GM12878 (cell line): ENCODE measurements around the gene BBS9. TPM values are rescaled to one million over a fixed set of nuclear protein-coding genes. Genes with fewer than 3 reads are reported as not detected.

ENCODE experiments used
- ATAC-seq: fragments of 200-7000 bp; cut with Tn5 transposase; 3 replicates; pipeline ENCODE4 v1.9.1; 2020; ENCODE audit warnings: mild to moderate bottlenecking, moderate library complexity
- BruUV-seq: library from RNA; stranded (reverse); fragments of 400-500 nt; replicated peaks from 2 replicates; lab custom pipeline; 2021; lab: Mats Ljungman, UMichigan
- CTCF ChIA-PET: fragments of 300-600 bp; sonication (Branson Sonifier 250); formaldehyde crosslinking; extraction: SDS; loops from one replicate; lab custom pipeline; 2021; ENCODE audit warnings: inconsistent platforms; lab: Yijun Ruan, JAX
- POLR2A ChIA-PET: fragments of 350-600 bp; formaldehyde crosslinking; extraction: SDS; loops from one replicate; lab custom pipeline; 2021; ENCODE audit warnings: inconsistent platforms; lab: Charles Lee
- RAD21 ChIA-PET: fragments of 300-600 bp; sonication (Branson Sonifier 250); formaldehyde crosslinking; loops from one replicate; lab custom pipeline; 2023; ENCODE audit warnings: antibody characterized with exemption; ENCODE audit not compliant: unreplicated experiment; lab: Charles Lee
- SMC1A ChIA-PET: fragments of 300-600 bp; sonication (Branson Sonifier 250); formaldehyde crosslinking; loops from one replicate; lab custom pipeline; 2023; ENCODE audit not compliant: unreplicated experiment, uncharacterized antibody; lab: Charles Lee
- DNase-seq: peaks from one replicate; pipeline ENCODE4 v3.0.0-alpha.2; 2011; ENCODE audit warnings: low read depth, low spot score
- FAIRE-seq: peaks from 3 replicates; lab custom pipeline; 2011; peaks lifted over from hg19 to GRCh38; lab: Jason Lieb, UNC
- H2AFZ ChIP-seq: 2 replicates; pipeline ENCODE4 v1.6.0; 2011; ENCODE audit warnings: low read depth, low read length, control low read depth; ENCODE audit not compliant: control insufficient read depth
- H3K27ac ChIP-seq: 2 replicates; pipeline ENCODE4 v1.5.1; 2011; ENCODE audit warnings: control low read depth; ENCODE audit not compliant: control insufficient read depth, insufficient read depth
- H3K27me3 ChIP-seq, 2 experiments: replicated peaks in 1 of 2; 2 replicates each; pipeline versions ENCODE4 v1.6.0 to v1.6.1; 2011; ENCODE audit warnings: low read length in 1 of 2; ENCODE audit not compliant: control insufficient read depth in 2 of 2, insufficient read depth in 2 of 2
- H3K36me3 ChIP-seq, 2 experiments: 2 replicates each; pipeline ENCODE4 v1.5.1; 2011; ENCODE audit warnings: low read length in 1 of 2; ENCODE audit not compliant: control insufficient read depth in 2 of 2, insufficient read depth in 2 of 2
- H3K4me1 ChIP-seq: 2 replicates; pipeline ENCODE4 v1.6.1; 2011; ENCODE audit warnings: mild to moderate bottlenecking, low read length, moderate library complexity, mixed read lengths; ENCODE audit not compliant: control insufficient read depth, insufficient read depth
- H3K4me2 ChIP-seq: 2 replicates; pipeline ENCODE4 v1.6.0; 2011; ENCODE audit warnings: control low read depth; ENCODE audit not compliant: control insufficient read depth, insufficient read depth
- H3K4me3 ChIP-seq: fragments of 200-600 bp; sonication (generic); 2 replicates; pipeline ENCODE4 v1.5.1; 2016
- H3K79me2 ChIP-seq: 2 replicates; pipeline ENCODE4 v1.6.0; 2011; ENCODE audit warnings: low read length; ENCODE audit not compliant: control insufficient read depth, insufficient read depth
- H3K9ac ChIP-seq: 2 replicates; pipeline ENCODE4 v1.8.0; 2011; ENCODE audit warnings: low read length, control low read depth, mixed read lengths; ENCODE audit not compliant: control insufficient read depth, insufficient read depth
- H3K9me3 ChIP-seq: replicated peaks from 3 replicates; pipeline ENCODE4 v1.5.1; 2011; ENCODE audit warnings: mild to moderate bottlenecking, low read length; ENCODE audit not compliant: control insufficient read depth, insufficient read depth
- H4K20me1 ChIP-seq: 2 replicates; pipeline ENCODE4 v1.6.0; 2011; ENCODE audit not compliant: control insufficient read depth, insufficient read depth
- CTCF ChIP-seq, 3 experiments: IDR thresholded peaks in 2 of 3; conservative IDR thresholded peaks in 1 of 3; 2 replicates each; pipeline ENCODE4 v1.5.1; 2011; ENCODE audit warnings: low read depth in 3 of 3, low read length in 3 of 3, mild to moderate bottlenecking in 3 of 3, control low read depth in 2 of 3, moderate library complexity in 2 of 3, inconsistent platforms in 1 of 3, mixed read lengths in 1 of 3; ENCODE audit not compliant: control insufficient read depth in 2 of 3, insufficient read depth in 1 of 3; ENCODE audit errors: extremely low read depth in 1 of 3
- EGR1 ChIP-seq, 2 experiments: IDR thresholded peaks; 1 replicate in 1 of 2; 2 replicates in 1 of 2; pipeline ENCODE4 v1.6.1; 2011 to 2012; ENCODE audit warnings: low read depth in 2 of 2, low read length in 2 of 2, borderline replicate concordance in 1 of 2, mild to moderate bottlenecking in 1 of 2, moderate library complexity in 1 of 2
- IRF5 ChIP-seq: fragments of 450-650 bp; IDR thresholded peaks from 2 replicates; pipeline ENCODE4 v1.6.1; 2017; ENCODE audit warnings: borderline replicate concordance
- RAD21 ChIP-seq: IDR thresholded peaks from 2 replicates; pipeline ENCODE4 v1.6.1; 2011; ENCODE audit warnings: mild to moderate bottlenecking, low read depth, low read length, moderate library complexity; ENCODE audit not compliant: insufficient read depth
- ZSCAN29 ChIP-seq: fragments of 450-650 bp; IDR thresholded peaks from 2 replicates; pipeline ENCODE4 v1.6.1; 2017; ENCODE audit warnings: mild to moderate bottlenecking, moderate library complexity
- in situ Hi-C: fragments of 300-500 bp; cut with MboI; formaldehyde crosslinking; loops from 9 replicates; pipeline ENCODE4 v1.14.3; 2018; ENCODE audit warnings: mixed read lengths
- intact Hi-C: fragments of 100-400 bp; cut with micrococcal nuclease; formaldehyde crosslinking; loops from one replicate; pipeline ENCODE4 v1.14.2; 2022; ENCODE audit not compliant: unreplicated experiment
- polyA plus RNA-seq, 11 experiments: library from polyadenylated mRNA; depleted of rRNA in 4 of 11; unstranded in 6 of 11; stranded (reverse) in 5 of 11; fragments of >200 nt; fragmentation: Nextera tagmentation in 4 of 11; fragmentation: Illumina TruSeq in 1 of 11; extraction: Ambion mirVana in 4 of 11; extraction: Trizol in 1 of 11; gene quantifications; 1 replicate in 1 of 11; 2 replicates in 10 of 11; pipeline versions ENCODE4 v1.2.1 to v1.2.3, GENCODE V29; 2011 to 2016; ENCODE audit warnings: inconsistent platforms in 2 of 11, missing spikeins in 2 of 11, low read depth in 1 of 11
- total RNA-seq, 4 experiments: library from RNA; depleted of rRNA in 3 of 4; stranded (reverse); fragments of >200 nt in 3 of 4; fragmentation: Illumina TruSeq in 1 of 4; extraction: Trizol in 1 of 4; gene quantifications; 2 replicates each; pipeline versions ENCODE4 v1.2.1 to v1.2.3, GENCODE V29; 2013 to 2021

BBS9 gene
- total and polyA plus RNA-seq, 10 of the 15 experiments (the other 5 are each of a cell fraction or from before 2014, with no cell fraction given), result 1.2 to 5.6 (median 2.3) TPM

GRCh38 chr7:33191340-33191739 is 62.0 kb downstream of the BBS9 start:
- ChIA-PET POLR2A (interaction anchor here (0.6 kb wide), 1 partner anchor 745 kb away, joined by 3 read pairs; no protein-coding TSS in a partner anchor), CTCF (no interaction called here), SMC1A (no interaction called here)
- no TSS peak for BruUV-seq
- peak; percentile 41 for FAIRE-seq
- peaks cover 6% of the 10 kb centered on the region for H3K4me1 ChIP-seq
- no peaks in the 10 kb centered on the region for H3K36me3 ChIP-seq
- peak overlapping the region; percentile 13 for H2AFZ ChIP-seq
- H3K27ac ChIP-seq, result no peak overlapping the region
- in situ Hi-C loops, result no loop called here
- H3K9me3 ChIP-seq, result no peaks in the 10 kb centered on the region; the same call in 2 of the 3 replicates
- no peaks in the 10 kb centered on the region for H4K20me1 ChIP-seq
- H3K27me3 ChIP-seq, result no peaks in the 10 kb centered on the region
- peak; percentile 85 for ATAC-seq
- no peak overlapping the region for H3K4me3 ChIP-seq
- peak overlapping the region; percentile 11; the same call in 1 of the 2 replicates for H3K4me2 ChIP-seq
- no peaks in the 10 kb centered on the region for H3K79me2 ChIP-seq
- TF ChIP-seq ZSCAN29, result no peak
- peak in 1 of 3 experiments; percentile 21; a peak in 1 of 6 replicates for TF ChIP-seq CTCF (IDR thresholded peaks at IDR 0.05 in 2 of 3, conservative IDR thresholded peaks at IDR 0.05 in 1 of 3; ENCODE audit: control insufficient read depth in 2 of 3, extremely low read depth in 1 of 3, insufficient read depth in 1 of 3, low read depth in 3 of 3, low read length in 3 of 3)
- no peak for TF ChIP-seq IRF5
- TF ChIP-seq EGR1 (IDR thresholded peaks at IDR 0.05; ENCODE audit: borderline replicate concordance in 1 of 2, low read depth in 2 of 2, low read length in 2 of 2), result no peak
- peak; percentile 15; the same call in 1 of the 2 replicates for TF ChIP-seq RAD21
- TF ChIP-seq, all 136 proteins: peak for 2
- H3K9ac ChIP-seq, result no peak overlapping the region
- RAD21 ChIA-PET, result no interaction called here
- intact Hi-C loops, result no loop called here
- no peak for DNase-seq
